ENCODE results near the gene GALC. TPM values are rescaled to one million over a fixed set of nuclear protein-coding genes. Genes with fewer than 3 reads are reported as not detected.

Gene GALC
- total RNA-seq, 1 experiment from 2014 or later: 9.7 TPM

GRCh38 chr14:87896393-87897380 lies 96.3 kb downstream of the GALC start:
- in situ Hi-C loops (cut with HindIII; ENCODE audit: low sequenced_read_pairs): no loop called here
- peak; percentile 45 for DNase-seq (ENCODE audit: low spot score)

- in situ Hi-C loops (cut with HindIII; ENCODE audit: low sequenced_read_pairs): no loop called here
- DNase-seq (ENCODE audit: low spot score): no peak
Measured at GRCh38 chr14:87894920-87895319, 98.1 kb downstream of the GALC start.

- in situ Hi-C loops (cut with HindIII; ENCODE audit: low sequenced_read_pairs): no loop called here
- no peak for DNase-seq (ENCODE audit: low spot score)
Measured at GRCh38 chr14:87892763-87893162, 100.2 kb downstream of the GALC start.

GRCh38 chr14:87888136-87888999 lies 104.6 kb downstream of the GALC start:
- in situ Hi-C loops (cut with HindIII; ENCODE audit: low sequenced_read_pairs): no loop called here
- no peak for DNase-seq (ENCODE audit: low spot score)

- in situ Hi-C loops (cut with HindIII; ENCODE audit: low sequenced_read_pairs): no loop called here
- no peak for DNase-seq (ENCODE audit: low spot score)
Measured at GRCh38 chr14:87883750-87884149, 109.2 kb downstream of the GALC start.

Other genes starting within 250 kb of the GALC start
- gene GPR65, start 12.0 kb upstream of the GALC start, total RNA-seq (2014; rRNA removed; shearing (Covaris generic)): not detected in 2 replicates